GM04504 (cell line): ENCODE data around the gene FRMD3.

ENCODE experiments used
- DNase-seq: peaks from one replicate; pipeline ENCODE4 v3.0.0-alpha.2; 2012; ENCODE audit warnings: low read depth

Gene FRMD3

DNA sequence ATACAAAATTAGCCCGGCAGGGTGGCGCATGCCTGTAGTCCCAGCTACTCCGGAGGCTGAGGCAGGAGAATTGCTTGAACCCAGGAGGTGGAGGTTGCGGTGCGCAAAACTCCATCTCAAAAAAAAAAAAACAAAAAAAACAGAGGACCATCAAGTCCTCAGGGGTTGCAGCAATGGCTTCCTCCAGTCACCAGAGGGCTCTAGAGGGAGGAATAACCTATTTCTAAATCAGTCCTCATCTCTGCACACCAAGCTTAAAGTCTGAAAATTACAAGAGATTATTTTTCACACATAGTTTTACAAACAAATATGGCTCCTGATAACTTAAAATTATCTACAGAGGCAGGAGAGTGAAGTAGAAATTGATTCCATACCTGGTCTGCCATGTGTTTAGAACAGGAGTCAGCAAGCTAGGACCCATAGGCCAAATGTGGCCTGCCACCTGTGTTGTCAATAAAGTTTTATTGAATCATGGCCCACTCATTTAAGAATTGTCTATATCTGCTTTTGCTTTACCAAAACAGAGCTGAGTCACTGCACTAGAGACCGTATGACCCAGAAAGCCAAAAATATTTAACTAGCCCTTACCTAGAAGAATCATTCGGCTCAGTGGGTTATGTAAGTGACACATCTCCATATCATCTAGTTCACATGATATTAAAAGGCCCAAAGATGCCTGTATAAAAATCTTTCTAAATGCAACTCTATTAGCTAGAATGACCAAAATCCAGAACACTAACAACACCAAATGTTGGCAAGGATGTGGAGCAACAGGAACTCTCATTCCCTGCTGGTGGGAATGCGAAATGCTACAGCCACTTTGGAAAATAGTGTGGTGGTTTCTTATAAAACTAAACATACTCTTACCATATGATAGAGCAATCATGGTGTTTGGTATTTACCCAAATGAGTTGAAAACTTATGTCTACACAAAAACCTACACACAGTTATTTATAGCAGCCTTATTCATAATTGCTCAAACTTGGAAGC is 207.7 kb downstream of the FRMD3 start:
- no peak for DNase-seq

DNA sequence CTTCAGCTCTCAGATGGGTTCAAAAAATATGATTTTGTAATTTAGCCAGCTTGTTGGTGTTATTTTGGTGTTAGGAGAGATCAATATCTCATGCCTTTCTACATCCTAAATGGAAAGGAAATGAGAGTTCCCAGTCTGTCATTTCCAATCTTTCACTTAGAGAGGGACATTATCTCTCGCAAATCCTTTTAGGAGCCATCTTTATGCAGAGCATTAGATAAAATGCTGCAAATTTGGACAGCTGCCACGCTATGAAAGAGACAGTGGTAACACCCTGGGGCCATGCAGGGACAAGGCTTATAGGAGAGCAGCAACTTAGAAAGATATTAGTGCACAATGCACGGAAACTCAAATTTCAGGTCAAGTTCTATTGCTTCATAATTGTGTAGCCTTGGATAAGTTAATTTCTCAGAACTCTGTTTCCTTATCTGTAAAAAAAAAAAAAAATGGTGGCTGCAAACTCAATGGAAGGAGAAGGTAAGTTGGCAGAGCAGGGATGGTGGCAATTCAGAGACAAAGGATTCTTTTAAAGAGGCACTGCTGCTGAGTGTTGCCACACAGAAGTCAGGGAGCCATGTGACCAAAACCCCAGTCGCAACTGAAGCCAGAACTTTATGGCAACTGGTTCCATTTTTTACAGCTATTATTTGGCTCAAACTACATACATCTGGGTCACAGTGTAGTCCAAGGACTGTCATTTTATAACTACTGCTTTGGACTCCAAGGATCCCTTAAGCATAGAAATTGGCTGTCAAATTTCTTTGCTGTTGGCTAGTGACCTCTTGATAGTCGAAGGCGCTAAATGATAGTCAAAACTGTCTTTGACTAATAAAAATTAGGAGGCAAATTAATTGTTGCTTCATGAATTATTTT is 210.2 kb downstream of the FRMD3 start:
- no peak for DNase-seq

DNA sequence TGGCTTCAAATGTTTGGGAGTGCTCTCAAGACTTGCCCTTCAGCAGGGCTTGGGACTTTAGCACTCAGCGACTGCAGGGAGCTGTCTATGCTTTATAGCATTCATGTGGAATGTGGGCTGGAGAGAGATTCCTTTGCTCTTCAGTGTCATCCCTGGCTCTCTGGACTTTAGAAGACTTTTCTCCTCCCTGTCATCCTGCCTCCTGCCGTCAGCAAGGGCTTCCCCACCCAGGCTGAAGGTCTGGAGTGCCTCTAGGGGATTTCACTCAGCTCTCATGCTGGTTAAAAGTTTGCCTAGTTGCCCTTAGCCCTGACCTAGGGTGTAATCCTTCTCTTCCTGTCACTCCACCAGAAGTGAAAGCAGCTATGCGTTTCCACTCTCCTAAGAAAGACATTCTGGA is 210.9 kb downstream of the FRMD3 start:
- DNase-seq = no peak

DNA sequence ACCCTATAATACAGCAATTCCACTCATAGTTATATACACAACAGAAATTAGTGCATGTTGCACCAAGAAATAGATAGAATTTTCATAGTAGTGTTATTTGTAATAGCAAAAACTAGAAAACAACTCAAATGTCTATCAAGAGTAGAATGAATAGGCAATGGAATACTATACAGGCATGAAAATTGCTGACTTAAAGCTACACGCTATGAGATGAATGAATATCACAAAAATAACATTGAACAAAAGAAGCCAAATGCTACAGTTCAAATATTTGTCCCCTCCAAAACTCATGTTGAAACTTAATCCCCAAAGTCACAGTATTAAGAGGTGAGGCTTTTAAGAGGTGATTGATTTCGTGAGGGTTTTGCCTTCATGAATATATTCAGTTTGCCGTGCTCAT is 215.1 kb downstream of the FRMD3 start:
- DNase-seq = no peak

DNA sequence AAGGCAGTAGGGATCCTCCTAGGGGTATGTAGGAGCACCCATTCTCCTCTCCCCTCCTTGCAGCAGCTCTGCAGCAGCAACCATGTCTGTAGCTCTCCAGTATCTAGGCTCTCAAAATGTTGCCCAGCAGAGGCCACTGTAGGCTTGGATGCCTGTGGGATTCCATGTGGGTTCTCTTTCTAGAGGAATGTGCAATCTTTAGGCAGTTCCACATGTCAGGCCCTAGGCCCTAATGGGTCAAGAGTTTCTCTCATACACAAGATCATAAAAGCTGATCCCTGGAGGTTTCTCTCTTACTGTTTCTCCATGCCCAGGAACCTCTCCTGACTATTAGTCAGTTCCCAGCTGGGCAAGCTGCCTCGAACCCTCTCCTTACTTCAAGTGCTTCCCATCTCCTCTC is 215.8 kb downstream of the FRMD3 start:
- peak; percentile 50 for DNase-seq

DNA sequence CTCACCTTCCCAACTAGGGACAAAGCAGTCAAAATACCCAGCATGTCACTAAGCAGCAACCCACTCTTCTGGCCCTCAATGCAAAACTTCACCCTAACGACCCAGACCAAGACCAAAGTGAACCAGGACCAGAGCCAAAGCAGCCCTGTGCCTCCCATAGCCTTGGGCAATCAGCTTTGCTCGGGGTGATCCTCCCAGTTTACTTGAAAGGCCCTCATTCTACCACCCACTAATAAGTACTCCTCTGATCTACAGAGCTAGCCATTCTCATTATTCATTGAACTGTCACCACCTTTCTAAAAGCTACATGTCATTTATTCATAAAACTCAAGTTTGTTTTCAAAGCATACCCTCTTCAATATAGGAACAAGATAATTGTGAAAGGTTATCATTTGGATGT is 221.0 kb downstream of the FRMD3 start:
- no peak for DNase-seq

DNA sequence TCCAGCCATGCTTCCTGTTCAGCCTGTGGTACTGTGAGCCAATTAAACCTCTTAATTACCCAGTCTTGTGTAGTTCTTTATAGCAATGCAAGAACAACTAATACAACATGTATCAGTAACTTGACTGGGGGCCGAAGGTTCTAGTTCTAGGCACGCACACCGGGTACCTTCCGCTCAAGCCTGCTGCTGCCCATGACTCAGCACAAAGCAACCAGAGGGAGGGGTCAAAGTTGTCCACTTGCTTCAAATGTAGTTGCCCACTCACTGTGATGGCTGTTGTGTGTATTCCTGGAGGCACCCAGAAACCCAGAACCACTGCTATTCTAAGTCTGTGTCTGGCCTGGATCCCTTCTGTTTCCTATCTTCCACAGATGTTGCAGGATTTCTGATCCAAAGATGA is 222.6 kb downstream of the FRMD3 start:
- DNase-seq = no peak

DNA sequence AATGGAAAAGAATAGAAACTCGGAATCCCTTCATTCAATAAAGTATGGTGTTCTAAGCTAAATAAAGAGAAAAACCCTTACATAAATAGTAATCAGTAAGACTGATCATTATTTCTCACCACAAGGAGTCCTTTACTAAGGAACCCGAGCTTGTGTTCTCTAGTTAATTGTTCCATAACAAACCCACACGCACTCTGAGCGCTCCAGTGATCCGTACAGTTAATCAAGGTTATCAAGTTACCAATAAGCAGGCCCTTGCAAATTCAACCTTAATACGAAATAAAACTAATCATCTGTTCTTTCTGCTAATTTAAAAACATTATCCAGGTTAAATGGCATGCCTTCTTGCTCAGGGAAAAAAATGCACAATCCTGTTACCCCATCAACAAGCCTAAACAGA is 224.4 kb downstream of the FRMD3 start:
- no peak for DNase-seq

DNA sequence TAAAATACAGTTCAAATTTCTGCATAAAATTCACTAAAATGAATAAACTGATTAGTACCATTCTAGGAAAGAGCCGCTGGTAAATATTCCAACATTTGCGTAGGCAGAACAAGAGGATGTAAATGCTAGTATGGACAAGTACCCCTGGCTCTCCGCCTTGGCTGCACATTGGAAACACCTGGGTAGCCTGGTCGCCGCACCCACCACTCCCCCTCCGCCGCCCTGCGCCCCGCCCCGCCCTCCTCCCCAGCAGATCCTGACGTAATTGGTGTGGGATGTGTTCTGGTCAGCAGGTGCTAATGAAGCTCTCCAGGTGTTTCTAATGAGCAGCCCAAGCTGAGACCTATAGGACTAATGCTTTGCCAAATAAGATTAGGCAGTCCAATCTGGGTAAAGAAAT is 225.7 kb downstream of the FRMD3 start:
- no peak for DNase-seq

DNA sequence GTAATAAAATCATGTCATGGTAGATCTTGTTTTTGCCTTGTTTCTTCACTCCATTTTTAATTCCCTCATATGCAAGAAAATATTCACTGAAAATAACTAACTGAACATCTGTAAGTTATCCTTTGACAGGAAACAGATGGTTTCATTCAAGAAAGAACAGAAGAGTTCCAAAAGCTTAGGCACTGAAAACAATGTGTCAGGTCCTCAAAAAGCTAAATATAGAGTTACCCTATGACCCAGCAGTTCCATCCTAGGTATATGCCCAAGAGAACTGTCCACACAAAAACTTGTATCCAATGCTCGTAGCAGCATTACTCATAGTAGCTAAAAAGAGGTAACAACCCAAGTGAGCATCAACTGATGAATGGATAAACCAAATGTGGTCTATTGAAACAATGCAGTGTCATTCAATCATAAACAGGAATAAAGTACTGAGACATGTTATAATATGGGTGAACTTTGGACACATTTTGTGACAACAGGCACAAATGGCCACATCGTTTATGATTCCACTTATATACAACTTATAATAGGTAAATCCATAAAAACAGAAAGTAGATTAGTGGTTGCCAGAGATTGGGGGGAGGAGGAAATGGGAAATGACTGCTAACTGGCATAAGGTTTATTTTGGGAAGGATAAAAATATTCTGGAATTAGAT is 231.0 kb downstream of the FRMD3 start:
- no peak for DNase-seq

DNA sequence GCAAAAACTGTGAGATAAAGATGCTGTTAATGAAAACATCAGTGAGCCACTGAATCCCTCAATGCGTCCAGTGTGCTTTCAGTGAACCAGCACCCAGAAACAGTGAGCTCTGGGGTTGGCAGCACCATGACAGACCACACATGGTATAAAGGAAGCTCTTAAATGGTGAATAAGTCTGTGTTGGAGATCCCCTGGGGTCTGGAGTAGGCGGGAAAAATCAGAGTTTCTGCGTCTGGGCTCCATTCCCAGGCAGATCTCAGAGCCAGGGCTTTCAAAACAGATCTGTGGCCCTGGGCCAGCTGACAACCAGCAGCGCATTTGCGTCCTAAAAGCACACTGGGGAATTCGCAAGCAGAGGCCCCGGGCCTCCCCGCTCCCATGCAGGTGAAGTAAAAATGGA is 233.5 kb downstream of the FRMD3 start:
- peak; percentile 71 for DNase-seq

DNA sequence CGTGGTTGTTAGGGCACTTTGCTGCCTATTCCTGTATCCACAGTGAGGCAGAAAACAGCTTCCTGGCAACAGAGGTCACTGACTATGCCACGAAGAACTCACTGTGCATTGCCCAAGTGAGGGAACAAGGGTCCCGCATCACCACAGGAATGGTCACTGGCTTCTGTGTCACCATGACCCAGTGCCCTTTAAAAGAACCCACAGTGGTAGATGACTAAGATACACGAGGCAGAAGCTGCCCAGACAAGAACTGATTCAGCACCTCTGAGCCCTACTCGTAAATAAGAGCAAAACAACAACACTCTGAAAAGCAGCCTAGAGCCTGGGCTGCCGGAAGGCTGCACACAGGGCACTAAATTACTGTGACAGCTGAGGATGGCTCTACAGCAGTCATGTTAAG is 238.6 kb downstream of the FRMD3 start:
- peak; percentile 51 for DNase-seq

DNA sequence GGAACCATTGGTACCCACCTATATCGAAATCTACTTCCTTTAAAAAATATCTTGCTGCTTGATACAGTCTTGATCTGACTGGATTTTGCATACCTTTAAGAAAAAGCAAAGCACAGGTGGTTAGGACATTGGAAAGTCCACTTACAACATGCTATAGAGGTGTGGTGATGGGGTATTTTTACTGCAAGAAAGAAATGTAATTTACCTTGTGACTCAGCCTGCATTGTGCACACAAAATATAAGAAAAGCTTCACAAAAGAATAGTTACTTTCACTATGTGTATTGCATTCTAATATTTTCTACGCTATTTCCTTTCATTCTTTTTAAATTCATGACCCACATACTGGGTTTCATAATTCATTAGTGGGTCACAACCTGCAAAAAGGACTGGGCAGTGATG is 239.1 kb downstream of the FRMD3 start:
- DNase-seq = no peak

DNA sequence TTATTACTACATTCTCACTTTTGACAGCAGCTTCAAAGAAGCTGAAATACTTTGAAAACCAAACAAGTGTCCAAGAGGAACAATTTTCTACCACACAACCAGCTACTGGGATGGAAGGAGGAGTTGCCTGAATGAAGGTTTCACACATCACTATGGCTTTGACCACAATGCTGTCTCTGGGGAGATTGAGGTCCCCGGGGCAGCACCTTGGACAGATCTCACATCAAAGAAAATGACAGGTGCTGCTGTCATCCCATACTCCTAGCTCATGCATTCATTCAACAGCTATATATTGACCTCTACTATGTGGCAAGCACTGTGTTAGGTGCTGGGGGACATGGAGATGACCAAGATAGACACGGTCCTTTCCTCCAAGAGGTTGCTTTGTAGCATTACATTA is 242.1 kb downstream of the FRMD3 start:
- DNase-seq = no peak

DNA sequence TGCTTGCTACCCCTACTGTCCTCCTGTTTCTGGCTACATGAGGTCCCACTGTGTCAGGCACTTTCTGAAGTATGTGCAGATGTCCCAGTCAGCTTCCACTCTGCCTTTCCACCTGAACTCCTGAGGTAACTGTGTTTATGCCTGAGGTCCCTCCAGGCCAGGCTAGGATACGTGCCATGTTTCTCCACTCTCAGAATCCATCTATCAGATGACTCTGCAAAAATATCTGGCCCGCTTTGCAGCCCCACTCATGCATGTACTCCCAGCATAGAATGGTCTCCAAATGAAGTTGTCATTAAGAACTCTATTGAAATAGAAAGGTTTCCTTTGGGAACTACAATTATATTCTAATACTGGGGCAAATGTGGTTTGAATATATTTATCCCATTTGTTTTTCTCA is 243.4 kb downstream of the FRMD3 start:
- no peak for DNase-seq

DNA sequence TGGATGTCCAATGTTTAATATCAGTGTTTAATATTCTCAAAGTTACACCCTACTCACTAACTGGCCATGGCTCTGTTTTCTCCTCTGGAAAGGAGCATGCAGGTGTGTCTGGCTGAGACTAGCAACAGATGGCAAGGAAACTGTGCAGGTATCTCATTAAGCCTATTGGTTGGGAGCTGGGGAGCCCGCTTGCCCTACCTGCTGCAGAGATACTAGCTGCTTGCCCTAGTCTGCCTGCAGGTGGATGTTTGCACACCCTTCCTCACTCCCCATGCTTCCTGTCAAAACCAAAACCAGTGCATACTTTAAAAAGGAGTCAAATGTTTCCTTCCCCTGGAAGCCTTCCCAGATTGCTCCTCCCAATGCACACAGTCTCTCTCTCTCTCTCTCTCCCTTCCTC is 247.0 kb downstream of the FRMD3 start:
- no peak for DNase-seq

DNA sequence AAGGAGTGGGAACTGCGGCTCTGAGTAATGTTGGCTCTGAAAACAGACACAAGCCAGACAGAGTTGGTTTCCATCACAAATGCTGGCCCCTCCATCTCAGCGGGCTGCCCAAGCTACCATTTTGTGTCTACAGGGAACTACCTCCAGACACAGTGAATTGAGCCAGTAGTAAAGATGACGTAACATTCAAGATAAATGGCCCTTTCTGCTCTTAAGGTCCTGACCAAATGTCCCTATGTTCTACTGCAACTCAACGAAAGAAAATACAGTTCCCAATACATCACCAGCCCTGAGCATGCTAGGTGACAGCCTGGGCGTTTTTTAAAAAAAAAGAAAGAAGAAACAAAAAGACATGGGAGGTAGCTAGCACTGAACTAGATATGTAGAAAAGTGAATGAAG is 247.5 kb downstream of the FRMD3 start:
- DNase-seq = no peak

DNA sequence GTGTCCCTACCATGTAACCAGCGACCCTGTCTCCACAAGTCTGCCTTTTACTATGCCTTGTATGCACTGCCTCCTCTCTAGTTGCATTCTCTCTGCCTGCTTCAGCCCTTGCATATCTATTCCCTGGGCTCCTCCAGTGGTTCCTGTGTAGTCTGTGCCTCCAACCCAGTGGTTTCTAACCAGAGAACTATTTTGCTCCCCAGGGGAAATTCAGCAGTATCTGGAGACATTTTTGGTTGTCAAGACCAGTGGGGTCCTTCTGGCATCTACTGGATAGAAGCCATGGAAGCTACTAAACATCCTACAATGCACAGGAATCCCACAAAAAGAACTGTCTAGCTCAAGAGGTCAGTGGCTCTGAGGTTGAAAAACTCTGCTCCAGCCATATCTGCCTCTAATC is 251.2 kb downstream of the FRMD3 start:
- DNase-seq = no peak

DNA sequence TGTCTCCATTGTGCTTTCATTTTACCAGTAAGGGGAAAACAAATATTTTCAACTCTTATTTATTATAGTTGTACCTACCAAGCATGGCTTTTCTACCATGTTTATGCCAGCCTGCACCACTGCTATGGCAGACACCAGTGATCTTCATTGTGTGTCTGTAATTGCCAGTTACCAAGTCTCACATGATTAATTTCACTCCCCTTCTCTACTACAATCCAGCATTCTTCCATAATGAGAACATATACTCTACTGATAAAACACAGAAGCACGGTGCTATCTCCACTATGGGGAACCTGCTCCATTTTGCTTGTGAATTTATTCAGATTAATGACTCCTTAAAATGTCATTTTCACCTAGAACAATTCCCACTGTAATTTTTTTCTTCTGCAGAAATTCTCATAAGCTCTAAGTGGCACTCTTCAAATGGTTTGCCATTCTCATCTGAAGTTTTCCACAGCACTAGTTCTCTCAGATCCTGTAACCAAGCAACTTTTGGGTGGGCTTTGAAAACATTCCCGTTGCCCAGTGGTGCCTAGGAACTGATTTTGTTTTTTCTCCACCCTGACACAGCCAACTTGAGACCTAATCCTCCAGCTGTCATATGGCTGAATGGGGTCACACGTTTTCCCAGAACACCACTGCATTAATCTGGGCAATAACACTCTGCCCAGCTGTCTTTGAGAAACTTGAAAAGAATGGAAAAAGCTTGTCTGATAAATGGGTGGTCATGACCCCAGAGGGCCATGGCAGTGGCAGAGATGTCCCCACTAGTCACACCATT is 252.6 kb downstream of the FRMD3 start:
- DNase-seq = no peak

DNA sequence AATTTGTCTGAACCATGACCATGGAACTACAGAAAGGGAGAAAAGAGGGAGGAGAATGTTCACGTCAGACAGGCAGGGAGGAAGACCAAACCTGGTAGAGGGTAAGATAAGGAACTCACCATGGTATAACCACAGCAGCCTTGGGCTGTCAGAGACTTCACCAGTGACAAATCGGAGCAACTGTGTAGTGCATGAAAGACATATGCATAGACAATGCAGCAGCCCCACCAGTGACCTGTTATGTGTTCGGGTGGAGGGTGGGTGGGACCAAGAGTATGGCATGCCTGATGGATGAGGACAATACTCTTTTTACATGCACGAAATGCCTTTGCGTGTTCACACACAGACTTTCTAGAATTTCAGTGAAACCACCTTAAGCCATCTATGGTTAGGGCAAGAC is 253.5 kb downstream of the FRMD3 start:
- no peak for DNase-seq

DNA sequence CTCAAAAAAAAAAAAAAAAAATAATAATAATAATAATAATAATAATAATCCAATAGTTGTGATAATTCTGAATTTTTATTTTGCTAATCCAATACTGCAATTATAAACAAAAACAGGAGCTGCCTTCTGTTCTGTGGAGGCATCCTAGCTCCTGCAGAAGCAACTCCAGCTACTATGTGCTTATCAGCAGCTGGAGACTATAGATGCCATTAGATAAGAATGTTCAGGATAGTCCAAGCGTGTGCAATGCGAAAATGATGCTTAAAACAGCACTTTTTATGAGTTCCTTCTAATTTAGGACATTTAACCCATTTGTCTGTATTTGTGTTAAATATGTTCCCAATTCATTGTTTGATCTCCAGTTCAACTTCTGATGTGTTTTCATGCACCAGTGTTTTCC is 254.7 kb downstream of the FRMD3 start:
- no peak for DNase-seq
